ENCODE data around the gene GFI1.

GRCh38 chr1:92495392-92496063 lies 8.8 kb upstream of the GFI1 start:
- TF ChIP-seq REST (IDR thresholded peaks at IDR 0.05) (no peak), TP53 (CRISPR knock-in tag; IDR thresholded peaks at IDR 0.05) (no peak), CTCF (IDR thresholded peaks at IDR 0.05) (no peak), POLR2A (IDR thresholded peaks at IDR 0.05; ENCODE audit: low read length) (no peak)

All from A549 (cell line).